Adrenal gland (tissue), 12 donors: ENCODE data around the gene NCK2. TPM values are rescaled to one million over a fixed set of nuclear protein-coding genes. Genes with fewer than 3 reads are reported as not detected.

Experiments
- DNase-seq, 7 donors: peaks; one replicate each; pipeline ENCODE4 v3.0.0-alpha.2; 2019 to 2020
- H3K27ac ChIP-seq, 5 donors: fragments of 200-600 bp; sonication (generic) in 4 of 5; 1 replicate in 3 of 5; 2 replicates in 2 of 5; pipeline versions ENCODE4 v1.5.1 to v1.8.0; 2016 to 2020; ENCODE audit warnings: mild to moderate bottlenecking in 1 of 5
- H3K27me3 ChIP-seq: fragments of 200-600 bp; 2 replicates; pipeline ENCODE4 v1.8.0; 2021
- H3K36me3 ChIP-seq, 2 donors: fragments of 200-600 bp; replicated peaks in 1 of 2; 1 replicate in 1 of 2; 2 replicates in 1 of 2; pipeline versions ENCODE4 v1.5.1 to v1.8.0; 2018 to 2022
- H3K4me1 ChIP-seq, 2 donors: fragments of 200-600 bp; replicated peaks in 1 of 2; 1 replicate in 1 of 2; 2 replicates in 1 of 2; pipeline versions ENCODE4 v1.5.1 to v1.8.0; 2018 to 2021
- H3K4me3 ChIP-seq, 4 donors: fragments of 200-600 bp; sonication (generic) in 3 of 4; one replicate each; pipeline ENCODE4 v1.5.1; 2016 to 2018
- H3K9me3 ChIP-seq, 3 donors: fragments of 200-600 bp; sonication (generic) in 1 of 3; replicated peaks in 1 of 3; 1 replicate in 2 of 3; 2 replicates in 1 of 3; pipeline versions ENCODE4 v1.5.1 to v1.8.0; 2016 to 2021
- CTCF ChIP-seq, 6 experiments: fragments of 450-650 bp in 4 of 6; fragments of 200-600 bp in 2 of 6; sonication (generic) in 1 of 6; IDR thresholded peaks; 1 replicate in 5 of 6; 2 replicates in 1 of 6; pipeline versions ENCODE4 v1.5.1 to v1.8.0; 2016 to 2021; ENCODE audit warnings: antibody characterized with exemption in 6 of 6, mild to moderate bottlenecking in 2 of 6, moderate library complexity in 1 of 6
- POLR2A ChIP-seq, 2 donors: fragments of 450-650 bp; IDR thresholded peaks; one replicate each; pipeline ENCODE4 v1.6.1; 2017; ENCODE audit warnings: antibody characterized with exemption in 2 of 2, mild to moderate bottlenecking in 2 of 2, moderate library complexity in 1 of 2
- WGBS, 4 donors: extraction: QIAGEN DNeasy Blood & Tissue Kit in 2 of 4; methylation state at CpG; one replicate each; pipeline versions ENCODE4 v1.1.5 to v1.1.7; 2013 to 2017; 5-methylcytosine and 5-hydroxymethylcytosine counted together
- intact Hi-C, 2 donors: fragments of 100-400 bp; cut with DNase I; formaldehyde crosslinking; loops; one replicate each; pipeline versions ENCODE4 v1.14.1 to v1.15.0; 2022 to 2023
- polyA plus RNA-seq, 3 donors: library from polyadenylated mRNA; stranded (reverse); fragments of 200-250 nt in 2 of 3; fragments of 350-450 nt in 1 of 3; fragmentation: Illumina TruSeq in 1 of 3; extraction: RNeasy Lipid Tissue Mini Kit (QIAGEN cat#74804) in 1 of 3; gene quantifications; one replicate each; pipeline ENCODE4 v1.2.3, GENCODE V29; 2013 to 2014
- total RNA-seq, 9 donors: library from RNA; depleted of rRNA in 4 of 9; stranded (reverse); fragments of >200 nt in 4 of 9; fragments of 120-200 nt in 1 of 9; fragmentation: NEBNext Ultra II Directional in 1 of 9; extraction: Animal tissue kit (Norgen Biotek cat#: 25700) in 1 of 9; gene quantifications; one replicate each; pipeline versions ENCODE4 v1.1.0 to v1.2.4, GENCODE V29; 2013 to 2023
- donor health status: healthy with polysubstance abuse.
- donor health status: Bipolar disorder and iron deficiency.
- donor health status: DM: yes; HTN: yes; CAD: no.
- donor health status: DM: no; HTN: no; CAD: no.
- donor health status: DM: no; HTN: no; CAD: no.
- donor health status: DM: yes; HTN: yes; CAD: no.

Gene NCK2
- total and polyA plus RNA-seq, 12 donors, result 13.7 to 56.0 (median 37.3) TPM

DNA sequence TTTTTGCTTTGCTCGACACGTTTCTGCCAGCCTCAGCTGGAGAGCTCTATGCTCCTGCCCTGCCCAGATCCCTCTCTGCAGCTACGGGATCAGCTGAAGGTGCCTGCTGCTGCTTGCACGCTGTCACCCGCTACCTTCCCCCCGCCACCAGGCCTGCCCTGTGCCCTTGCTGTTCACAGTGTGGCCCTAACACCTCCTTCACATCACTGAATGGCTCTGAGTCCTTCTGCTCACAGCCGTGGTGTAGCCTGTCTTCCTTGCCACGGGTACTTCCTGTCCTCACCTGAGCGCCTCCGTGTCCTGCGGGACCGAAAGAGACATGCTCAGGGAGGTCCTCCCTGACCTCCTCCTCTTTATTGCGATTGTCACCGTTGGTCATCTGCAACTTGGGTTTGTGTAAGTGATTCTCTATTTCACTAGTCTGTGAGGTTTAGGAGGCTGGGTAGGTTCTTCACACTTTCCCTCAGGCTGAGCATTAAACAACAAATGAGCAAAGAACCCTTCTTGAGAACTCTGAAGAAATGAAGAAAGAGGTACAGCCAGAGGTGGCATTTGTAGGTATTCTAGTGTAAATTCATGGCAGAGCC lies 127.5 kb downstream of the NCK2 start:
- Histone ChIP-seq H3K4me1 (peaks cover 0 to 4% of the 10 kb centered on the region in 2 donors), H3K9me3 (no peaks in the 10 kb centered on the region), H3K36me3 (no peaks in the 10 kb centered on the region), H3K27ac (no peak overlapping the region), H3K27me3 (no peaks in the 10 kb centered on the region), H3K4me3 (no peak overlapping the region)
- WGBS, 4 donors, result 93 to 97% (median 94%) methylated on average over 14 of the region's 14 CpGs
- TF ChIP-seq CTCF (IDR thresholded peaks at IDR 0.05) (no peak), POLR2A (IDR thresholded peaks at IDR 0.05) (no peak)
- intact Hi-C loops, result loop anchor here in 1 of 2 donors (10.0 kb wide), 1 partner anchor 87 kb away; no protein-coding TSS in a partner anchor
- no peak for DNase-seq

- no peaks in the 10 kb centered on the region for H3K9me3 ChIP-seq
- H3K4me3 ChIP-seq, result no peak overlapping the region
- no peaks in the 10 kb centered on the region for H3K27me3 ChIP-seq
- H3K4me1 ChIP-seq, result peaks cover 0 to 2% of the 10 kb centered on the region in 2 donors
- TF ChIP-seq CTCF (IDR thresholded peaks at IDR 0.05) (no peak), POLR2A (IDR thresholded peaks at IDR 0.05) (no peak)
- WGBS, 4 donors, result 84 to 93% (median 90%) methylated on average over 7 of the region's 7 CpGs
- no peak overlapping the region for H3K27ac ChIP-seq
- H3K36me3 ChIP-seq, result no peaks in the 10 kb centered on the region
- intact Hi-C loops, result loop anchor here in 1 of 2 donors (10.0 kb wide), 1 partner anchor 88 kb away; no protein-coding TSS in a partner anchor
- DNase-seq, result no peak
Observed at GRCh38 chr2:105872830-105873229, 128.1 kb downstream of the NCK2 start.

DNA sequence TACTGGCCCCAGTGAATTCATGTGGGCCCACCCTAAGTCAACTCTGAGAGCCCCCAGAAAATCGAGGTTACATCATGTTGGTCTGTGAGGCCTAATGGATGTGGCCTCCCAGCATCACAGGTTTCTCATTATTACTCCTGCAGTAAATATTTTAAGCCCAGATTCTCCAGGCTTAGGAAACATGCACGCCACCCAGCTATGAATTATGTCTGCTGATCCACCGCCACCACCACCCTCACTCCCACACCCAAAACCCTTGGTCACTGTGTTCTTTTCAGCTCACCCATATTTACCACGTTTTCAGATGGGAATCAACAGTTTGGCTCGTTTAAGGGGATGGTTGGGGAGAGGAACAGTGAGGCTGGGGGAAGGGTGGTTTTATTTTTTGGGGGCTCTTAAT lies 128.6 kb downstream of the NCK2 start:
- Histone ChIP-seq H3K36me3 (no peaks in the 10 kb centered on the region), H3K27ac (no peak overlapping the region), H3K27me3 (no peaks in the 10 kb centered on the region), H3K9me3 (no peaks in the 10 kb centered on the region), H3K4me3 (no peak overlapping the region), H3K4me1 (no peaks in the 10 kb centered on the region)
- DNase-seq, result no peak
- 84 to 90% (median 86%) methylated on average over 5 of the region's 5 CpGs for WGBS, 4 donors
- intact Hi-C loops, result loop anchor here in 1 of 2 donors (10.0 kb wide), 1 partner anchor 88 kb away; no protein-coding TSS in a partner anchor
- TF ChIP-seq POLR2A (IDR thresholded peaks at IDR 0.05) (no peak), CTCF (IDR thresholded peaks at IDR 0.05) (no peak)

DNA sequence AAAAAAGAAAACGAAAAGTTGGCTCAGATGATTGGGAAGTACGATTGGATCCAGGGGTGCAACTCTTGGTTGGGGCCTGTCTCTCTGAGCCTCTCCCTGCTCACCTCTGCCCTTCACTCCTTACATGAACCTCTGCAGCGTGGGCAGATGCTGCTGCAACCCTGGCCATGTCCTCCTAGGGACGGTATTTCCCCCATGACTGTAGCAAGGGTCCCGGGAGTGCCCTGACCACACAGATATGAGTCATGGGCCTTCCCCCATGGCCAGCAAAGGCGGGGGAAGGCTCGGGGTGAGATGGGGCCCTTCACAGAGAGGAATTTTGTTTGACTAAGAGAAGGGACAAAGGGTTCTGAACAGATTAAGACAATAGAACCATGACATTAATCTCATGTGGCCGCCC lies 129.0 kb downstream of the NCK2 start:
- no peaks in the 10 kb centered on the region for H3K27me3 ChIP-seq
- peak in 3 of 7 donors; percentile 23 to 31 (median 26) for DNase-seq
- H3K4me3 ChIP-seq, result no peak overlapping the region
- TF ChIP-seq CTCF (IDR thresholded peaks at IDR 0.05) (no peak), POLR2A (IDR thresholded peaks at IDR 0.05) (no peak)
- H3K36me3 ChIP-seq, result no peaks in the 10 kb centered on the region
- H3K27ac ChIP-seq, result no peak overlapping the region
- intact Hi-C loops, result loop anchor here in 1 of 2 donors (10.0 kb wide), 1 partner anchor 89 kb away; no protein-coding TSS in a partner anchor
- no peaks in the 10 kb centered on the region for H3K4me1 ChIP-seq
- no peaks in the 10 kb centered on the region for H3K9me3 ChIP-seq
- 57 to 80% (median 69%) methylated on average over 8 of the region's 8 CpGs for WGBS, 4 donors
